HG02870 (cell line): ENCODE results near the gene BTBD9.
A peak's percentile ranks its signal among the peaks of the same experiment; 100 is the strongest.

ENCODE experiments used
- ATAC-seq: cut with Tn5 transposase; IDR thresholded peaks from one replicate; pipeline ENCODE4 v1.9.1; 2021; ENCODE audit warnings: mild to moderate bottlenecking, moderate library complexity; ENCODE audit not compliant: unreplicated experiment

Gene BTBD9

DNA sequence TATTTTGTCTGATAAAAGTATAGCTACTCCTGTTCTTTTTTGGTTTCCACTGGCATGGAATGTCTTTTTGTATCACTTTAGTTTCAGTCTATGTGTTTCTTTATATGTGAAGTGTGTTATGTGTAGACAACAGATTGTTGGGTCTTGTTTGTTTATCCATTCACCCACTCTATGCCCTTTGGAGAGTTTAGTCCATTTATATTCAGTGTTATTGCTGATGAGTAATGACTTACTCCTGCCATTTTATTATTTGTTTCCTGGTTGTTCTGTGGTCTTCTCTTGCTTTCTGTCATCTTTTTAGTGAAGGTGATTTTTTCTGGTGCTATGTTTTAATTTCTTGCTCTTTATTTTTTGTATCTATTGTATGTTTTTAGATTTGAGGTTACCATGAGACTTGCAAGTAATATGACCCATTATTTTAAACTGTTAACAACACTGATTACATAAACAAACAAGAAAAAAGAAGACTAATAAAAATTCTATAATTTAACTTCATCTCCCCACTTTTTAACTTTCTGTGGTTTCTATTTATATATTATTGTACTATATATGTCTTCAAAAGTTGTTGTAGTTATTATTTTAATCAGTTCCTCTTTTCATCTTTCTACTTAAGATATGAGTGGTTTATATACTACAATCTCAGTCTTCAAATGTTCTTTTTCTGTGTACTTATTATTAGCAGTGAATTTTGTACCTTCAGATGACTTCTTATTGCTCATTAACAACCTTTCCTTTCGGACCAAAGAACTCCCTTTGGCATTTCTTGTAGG is 323.4 kb downstream of the BTBD9 start:
- peak; percentile 64 for ATAC-seq

DNA sequence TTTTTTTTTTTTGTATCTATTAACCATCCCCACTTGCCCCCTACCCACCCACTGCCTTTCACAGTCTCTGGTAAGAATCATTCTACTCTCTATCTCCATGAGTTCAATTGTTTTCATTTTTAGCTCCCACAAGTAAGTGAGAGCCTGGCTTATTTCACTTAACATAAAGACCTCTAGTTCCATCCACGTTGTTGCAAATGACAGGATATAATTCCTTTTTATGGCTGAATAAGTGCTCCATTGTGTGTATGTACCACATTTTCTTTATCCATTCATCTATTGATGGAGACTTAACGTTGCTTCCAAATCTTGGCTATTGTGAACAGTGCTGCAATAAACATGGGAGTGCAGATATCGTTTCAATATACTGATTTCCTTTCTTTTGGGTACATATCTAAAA is 328.5 kb downstream of the BTBD9 start:
- ATAC-seq, result no peak

DNA sequence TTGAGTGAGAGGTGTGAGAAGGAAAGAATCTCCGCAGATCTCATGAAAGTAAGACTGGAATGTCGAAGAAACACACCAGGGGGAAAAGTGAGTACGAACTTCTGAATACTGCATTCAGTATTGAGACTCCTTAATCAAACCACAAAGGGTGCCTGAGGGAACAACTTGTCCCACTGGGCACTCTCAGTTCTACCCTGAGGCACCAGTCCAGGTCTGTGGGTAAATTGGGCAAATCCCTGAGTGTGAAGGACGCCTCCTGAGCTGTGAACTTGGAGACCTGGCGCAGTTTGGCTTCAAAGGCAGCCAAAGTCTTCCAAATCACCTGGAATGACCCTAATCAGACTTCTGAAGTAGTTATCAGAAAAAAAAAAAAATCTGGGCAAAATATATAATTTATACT is 329.7 kb downstream of the BTBD9 start:
- ATAC-seq, result no peak

DNA sequence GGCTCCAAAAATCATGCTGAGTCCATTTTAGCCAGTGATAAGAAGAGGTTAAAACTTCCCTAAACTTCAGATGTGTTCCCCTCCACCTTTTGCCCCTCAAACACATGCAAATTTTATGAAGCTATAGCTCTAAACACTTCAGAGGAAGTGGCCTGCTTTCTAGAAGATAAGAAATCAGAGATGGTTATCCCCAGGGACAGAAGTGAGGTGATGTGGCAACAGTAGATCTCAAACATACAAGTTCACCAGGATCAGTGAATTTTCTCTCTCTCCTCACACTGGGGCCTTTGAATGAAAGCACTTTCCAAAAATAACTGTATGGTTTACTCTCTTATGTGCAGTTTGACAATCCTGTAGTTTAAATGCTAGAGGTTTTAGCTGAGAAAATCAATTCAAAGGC is 332.0 kb downstream of the BTBD9 start:
- ATAC-seq, result peak; percentile 69

DNA sequence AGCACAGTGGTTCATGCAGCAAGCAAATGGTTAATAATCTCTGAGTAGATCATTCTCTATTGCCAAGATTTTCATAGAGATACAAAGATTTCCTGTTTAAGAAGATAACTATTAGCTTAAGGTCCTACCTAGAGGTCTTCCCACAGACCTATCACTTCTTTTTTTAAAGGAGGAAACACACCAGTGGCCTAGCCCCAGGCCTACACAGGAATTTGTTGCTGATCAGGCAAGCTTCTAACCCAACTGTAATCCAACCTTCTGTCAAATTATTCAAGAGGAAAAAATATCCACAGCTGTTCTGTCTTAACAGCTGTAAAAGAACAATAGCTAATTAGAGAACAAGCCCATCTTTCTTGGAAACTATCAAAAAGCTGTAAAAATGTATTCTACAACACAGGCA is 332.8 kb downstream of the BTBD9 start:
- no peak for ATAC-seq

DNA sequence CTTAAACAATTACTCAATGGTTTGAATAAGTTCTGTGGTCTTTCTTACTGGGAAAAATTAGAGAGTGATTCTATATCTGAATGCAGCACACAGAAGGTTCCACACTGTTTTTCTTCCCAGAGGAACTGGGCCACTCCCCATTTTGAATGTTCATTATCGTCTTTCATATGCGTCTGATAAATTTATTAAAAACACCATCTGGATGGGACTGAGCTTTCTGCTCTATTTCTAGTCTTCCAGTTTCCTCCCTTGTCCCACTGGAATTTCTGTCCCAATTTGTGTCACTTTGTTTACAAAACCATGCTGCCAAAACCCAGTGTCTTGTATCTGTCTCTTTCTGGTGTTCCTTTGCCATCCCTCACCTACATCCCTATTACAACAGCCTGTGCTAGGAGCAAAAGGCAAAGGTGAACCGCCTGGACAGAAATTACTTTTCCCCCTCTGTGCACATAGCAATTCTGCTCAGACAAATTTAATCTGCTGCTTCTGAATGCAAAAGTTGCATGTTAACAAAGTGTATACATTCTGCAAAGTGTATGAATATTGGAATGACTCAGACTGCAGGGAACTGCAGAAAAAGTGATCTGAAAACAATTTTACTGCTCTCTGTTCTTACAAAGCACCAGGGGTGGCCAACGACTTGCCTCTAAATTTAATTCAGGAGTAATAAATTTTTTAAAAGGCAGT is 333.6 kb downstream of the BTBD9 start:
- peak; percentile 64 for ATAC-seq

DNA sequence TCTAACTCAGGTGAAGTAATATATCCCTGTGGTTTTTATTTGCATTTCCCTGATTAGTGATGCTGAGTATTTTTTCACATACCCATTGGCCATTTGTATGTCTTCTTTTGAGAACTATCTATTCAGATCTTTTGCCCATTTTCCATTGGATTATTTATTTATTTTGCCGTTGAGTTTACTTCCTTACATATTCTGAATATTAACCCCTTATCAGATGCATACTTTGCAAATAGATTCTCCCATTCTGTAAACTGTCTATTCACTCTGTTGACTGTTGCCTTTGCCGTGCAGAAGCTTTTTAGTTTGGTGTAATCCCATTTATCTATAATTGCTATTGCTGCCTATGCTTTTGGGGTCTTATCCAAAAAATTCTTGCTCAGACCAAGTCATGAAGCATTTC is 336.9 kb downstream of the BTBD9 start:
- no peak for ATAC-seq

DNA sequence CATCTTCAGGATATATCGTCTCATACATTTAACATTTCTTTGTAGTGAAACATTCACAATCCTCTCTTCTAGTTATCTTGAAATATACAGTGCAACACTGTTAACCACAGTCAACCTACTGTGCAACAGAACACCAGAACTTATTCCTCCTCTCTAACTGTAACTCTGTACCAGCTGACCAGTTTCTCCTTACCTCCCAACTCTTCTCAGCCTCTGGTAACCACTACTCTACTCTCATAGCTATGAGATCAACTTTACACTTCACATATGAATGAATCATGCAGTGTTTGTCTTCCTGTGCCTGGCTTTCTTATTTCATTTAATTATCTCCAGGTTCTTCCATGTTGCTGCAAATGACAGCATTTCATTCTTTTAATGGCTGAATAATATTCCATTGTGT is 337.6 kb downstream of the BTBD9 start:
- ATAC-seq, result no peak

DNA sequence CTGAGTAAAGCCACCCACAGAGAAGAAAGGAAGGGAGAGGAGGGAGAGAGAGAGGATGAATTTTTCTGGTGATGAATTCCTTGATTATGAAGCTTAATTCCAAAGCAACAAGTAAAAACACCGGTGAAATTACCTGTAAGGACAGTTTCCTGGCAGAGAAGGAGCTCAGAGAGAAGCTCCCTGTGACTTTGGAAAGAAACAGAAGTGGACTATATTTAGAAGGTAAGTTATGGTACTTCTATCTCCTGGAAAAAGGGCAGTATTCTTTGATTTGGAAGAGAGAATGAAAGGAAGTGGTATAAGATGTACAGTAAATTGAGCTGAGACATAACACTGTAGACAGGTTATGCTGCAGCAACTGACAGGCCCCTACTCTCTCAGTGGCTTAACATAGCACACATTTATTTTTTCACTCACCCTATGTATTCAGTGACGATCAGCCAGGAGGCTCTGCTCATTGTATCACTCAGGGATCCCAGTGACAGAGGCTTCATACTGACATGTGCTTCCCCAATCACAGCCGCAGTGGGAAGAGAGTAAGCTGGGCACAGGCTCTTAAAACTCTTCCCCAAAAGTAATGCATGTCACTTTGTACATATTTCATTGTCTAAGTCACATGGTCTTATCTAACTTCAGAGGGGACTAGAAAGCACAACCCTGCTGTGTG is 349.5 kb downstream of the BTBD9 start:
- ATAC-seq, result no peak

DNA sequence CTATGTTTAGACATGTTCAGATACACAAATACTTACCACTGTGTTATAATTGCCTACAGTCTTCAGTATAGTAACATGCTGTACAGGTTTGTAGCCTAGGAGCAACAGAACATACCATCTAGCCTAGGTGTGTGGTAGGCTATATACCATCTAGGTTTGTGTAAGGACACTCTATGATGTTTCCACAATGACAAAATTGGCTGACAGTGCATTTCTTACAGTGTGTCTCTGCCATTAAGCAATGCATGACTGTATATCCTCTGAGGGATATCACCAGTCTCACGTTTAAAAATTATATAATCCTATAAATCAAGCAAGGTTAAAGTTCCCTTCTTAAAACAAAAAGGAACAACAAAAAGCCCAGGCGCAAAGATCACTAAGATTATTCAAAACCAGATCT is 352.2 kb downstream of the BTBD9 start:
- ATAC-seq, result no peak

DNA sequence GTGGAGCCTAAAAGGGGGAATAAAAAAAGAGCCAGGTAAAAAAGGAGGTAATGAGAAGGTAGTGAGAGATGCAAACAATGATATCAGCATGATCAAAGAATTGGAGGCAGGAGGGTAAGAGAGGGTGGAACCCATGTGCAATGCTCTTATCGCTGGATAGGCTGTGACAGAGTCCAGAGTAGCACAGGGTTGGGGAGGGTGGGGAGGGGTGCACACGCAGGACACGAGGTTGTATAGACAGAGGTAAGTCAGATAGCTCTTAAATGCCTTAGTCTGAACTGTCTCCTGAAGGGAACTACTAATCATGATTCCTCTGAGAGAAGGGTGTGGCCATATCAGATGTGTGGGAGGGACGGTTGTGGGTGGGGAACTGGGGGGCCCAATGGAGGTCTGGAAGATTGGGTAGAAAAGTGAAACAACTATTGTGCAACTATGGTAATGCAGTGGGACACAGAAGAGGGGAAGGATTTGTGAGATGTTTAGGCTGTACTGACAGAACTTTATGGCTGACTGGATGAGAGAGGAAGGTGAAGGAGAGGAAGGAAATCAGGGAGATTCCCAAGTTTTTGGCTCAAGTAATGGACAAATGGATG is 354.8 kb downstream of the BTBD9 start:
- no peak for ATAC-seq

DNA sequence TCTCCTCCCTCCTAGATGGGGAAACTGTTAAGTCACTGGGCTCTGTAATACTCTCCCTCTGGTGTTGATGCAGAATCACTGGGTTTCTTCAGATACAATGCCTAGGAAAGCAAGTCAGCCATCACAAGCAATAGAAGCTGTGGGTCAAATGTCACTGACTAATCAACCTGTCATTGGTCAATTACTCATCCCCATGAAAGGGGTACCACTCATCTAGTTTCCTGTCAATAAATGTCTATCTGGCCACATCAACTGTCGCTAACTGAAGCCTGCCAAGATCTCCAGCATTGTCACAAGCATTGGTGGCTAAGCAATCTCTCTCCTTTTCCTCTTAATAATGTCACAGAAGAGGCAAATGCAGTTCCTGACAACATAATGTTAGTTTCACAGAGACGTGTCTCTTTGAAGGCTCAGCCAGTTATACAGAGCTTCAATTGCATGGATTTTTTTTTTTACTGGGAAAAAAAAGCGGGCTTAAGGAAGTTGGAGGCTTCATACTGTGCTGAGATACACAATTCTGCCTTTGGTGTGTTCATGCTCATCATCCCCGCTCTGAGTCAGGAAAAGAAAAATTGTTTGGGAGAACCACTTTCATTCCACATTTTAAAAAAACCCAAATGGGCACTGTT is 355.9 kb downstream of the BTBD9 start:
- ATAC-seq, result no peak

DNA sequence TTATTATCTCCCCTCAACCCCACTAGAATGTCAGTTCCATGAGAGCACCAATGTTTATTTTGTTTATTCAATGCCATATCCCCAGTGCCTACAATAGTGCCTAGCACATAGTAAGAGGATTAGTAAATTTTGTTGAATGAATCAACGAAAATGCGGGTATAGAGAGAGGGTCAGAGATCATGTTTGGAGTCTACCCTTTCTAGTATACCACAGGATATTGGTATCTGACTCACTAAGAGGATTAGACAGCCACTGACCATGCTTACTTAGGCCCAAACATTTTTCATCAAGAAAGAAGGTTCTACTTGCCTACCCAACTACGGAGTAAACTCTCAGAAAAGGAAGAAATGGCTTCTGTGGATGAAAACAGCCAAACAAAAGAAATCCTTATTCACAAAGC is 356.8 kb downstream of the BTBD9 start:
- no peak for ATAC-seq

DNA sequence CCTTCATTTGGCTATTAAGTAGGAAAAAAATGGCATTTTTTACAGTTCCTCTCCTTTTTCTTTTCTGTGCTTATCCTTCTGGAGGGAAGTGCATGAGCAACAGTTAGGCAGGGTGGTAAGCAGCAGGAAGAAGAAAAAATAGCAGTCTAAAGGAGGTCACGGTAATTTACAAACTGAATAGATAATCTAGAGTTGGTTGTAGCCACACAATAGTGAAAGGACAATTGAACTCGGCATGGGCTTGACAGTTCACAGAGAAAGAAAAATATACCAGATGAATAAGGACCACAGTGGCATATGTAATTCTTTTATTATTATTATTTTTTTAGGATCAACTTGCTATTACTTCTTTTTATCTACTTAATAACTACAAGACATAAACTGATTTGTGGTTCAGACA is 358.6 kb downstream of the BTBD9 start:
- ATAC-seq, result no peak

DNA sequence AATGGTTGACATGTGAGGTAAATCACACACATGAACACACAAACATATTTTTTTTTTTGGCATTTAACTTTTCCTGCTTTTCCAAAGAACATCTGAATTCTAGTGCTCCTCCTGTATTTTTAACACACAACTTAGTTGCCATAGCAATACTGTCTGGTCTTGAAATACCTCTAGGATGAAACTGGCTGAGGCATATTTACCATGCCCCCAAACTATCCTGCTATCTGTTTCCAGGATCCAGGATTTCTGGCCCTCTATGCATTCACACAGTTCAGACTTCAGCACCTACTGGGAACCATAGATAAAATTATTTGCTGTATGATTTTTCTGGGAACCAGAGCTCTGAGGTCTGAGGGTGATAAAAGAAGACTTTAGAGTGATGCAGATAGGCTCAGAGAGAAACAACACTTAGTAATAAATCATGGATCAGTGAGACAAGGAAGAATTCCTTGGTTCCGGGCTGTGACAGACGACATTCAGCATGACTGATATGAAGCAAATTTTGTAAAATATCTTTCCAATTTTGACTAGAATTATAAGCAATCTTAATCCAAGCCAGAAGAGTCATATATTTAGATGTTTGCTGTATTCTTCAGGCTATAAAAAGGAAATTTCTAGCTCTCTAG is 359.7 kb downstream of the BTBD9 start:
- ATAC-seq, result no peak

DNA sequence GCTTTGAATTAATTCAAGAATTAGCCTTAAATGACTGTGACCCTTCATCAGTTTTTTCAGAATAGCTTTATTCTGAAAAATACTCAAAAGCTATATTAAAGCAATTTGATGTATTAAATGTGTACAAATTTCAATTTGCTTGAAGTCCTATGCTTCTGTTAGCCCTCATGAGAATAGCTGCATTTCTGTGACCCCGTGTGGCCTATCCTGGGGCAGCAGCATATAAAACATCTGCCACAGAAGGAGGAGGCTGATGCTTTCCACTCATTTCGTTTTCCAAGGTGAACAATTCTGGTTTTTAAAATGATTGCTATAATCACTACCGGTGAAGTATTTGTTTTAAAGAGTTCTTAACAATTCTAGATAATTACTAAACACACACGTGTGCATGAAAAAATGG is 360.3 kb downstream of the BTBD9 start:
- no peak for ATAC-seq

DNA sequence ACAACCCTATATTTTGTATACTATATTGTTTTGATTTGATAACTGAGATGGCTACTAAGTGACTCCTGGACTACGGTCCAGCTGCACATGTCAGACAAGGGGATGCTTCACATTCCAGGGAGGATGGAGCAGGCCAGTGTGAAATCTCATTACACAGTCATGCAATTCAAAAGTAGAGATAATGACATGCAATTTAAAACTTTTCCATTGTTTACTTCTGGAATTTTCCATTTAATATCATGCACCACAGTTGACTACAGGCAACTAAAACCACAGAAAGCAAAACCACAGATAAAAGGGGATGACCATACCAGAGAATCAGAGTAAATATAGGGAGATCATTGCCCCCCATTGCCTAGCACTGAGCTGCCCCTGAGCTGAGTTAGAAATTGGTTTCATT is 366.4 kb downstream of the BTBD9 start:
- ATAC-seq, result no peak

DNA sequence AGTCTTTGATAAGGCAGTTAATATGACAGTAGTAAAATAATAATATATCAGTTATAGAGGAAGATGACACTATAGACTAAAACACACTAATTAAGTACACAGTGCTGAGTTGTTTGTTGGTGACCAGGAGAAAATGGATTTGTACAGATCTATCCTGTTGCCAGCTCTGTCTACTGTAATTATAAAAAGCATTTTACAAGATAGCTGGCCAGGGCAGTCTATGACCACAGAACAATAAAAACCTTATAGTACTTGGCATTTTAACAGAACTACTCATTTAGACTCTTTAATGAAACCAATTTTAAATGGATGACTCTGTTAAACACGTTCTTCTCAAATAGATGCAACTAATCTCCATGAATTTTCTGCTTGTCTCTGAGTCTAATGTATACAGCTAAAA is 367.5 kb downstream of the BTBD9 start:
- no peak for ATAC-seq

DNA sequence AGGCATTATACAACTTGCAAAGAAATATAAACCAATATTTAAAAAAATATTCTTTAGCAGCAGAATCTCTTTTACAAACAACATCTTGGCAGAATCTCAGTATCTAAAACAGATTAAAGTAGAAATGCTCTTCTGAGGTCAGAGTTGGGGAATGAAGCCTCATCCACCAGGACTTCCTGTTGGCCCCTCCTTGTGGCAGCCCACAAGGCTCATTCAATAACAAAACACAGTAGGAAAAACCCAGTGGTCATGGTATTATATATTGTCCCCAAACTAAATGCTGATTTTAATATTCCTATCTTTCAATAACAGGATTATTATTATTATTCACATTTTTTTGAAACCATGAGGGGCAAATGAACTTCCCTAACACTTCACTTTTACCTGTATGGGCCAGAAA is 368.6 kb downstream of the BTBD9 start:
- no peak for ATAC-seq

DNA sequence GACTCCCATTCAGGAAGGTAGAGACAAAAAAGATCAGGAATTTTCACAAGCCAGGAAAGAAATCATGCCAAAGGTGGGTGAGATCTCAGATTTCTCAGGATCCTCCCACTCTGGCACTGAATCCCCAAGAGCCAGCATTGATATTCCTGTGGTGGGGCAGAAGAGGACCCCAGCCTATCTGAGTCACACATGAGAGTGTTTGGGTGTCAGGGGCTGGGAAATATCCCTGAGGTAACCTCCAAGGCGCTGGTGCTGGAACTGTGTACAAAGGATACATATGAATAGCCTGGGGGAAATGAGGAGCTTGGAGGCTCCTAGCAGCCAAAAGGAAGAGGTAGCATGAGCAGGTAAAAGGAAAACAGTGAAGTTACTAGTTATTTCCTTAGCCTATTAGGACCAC is 369.4 kb downstream of the BTBD9 start:
- ATAC-seq, result no peak
